HepG2 (cell line): ENCODE data around the gene C20orf204. TPM values are rescaled to one million over a fixed set of nuclear protein-coding genes. Genes with fewer than 3 reads are reported as not detected.

Source experiments
- ARID4A ChIP-seq: sonication (generic); formaldehyde crosslinking; IDR thresholded peaks from 2 replicates; pipeline ENCODE4 v1.5.0; 2020; ENCODE audit warnings: mild to moderate bottlenecking, missing genetic modification reagents, borderline replicate concordance
- ATAD3A ChIP-seq: sonication (generic); formaldehyde crosslinking; IDR thresholded peaks from 2 replicates; pipeline ENCODE4 v1.4.0; 2020; ENCODE audit warnings: missing genetic modification reagents
- CCDC6 ChIP-seq: sonication (generic); formaldehyde crosslinking; IDR thresholded peaks from 2 replicates; pipeline ENCODE4 v1.8.1; 2022; ENCODE audit warnings: mild to moderate bottlenecking, missing genetic modification reagents, moderate library complexity
- CHD2 ChIP-seq: IDR thresholded peaks from 2 replicates; pipeline ENCODE4 v1.6.1; 2011; ENCODE audit warnings: low read depth, low read length, improper control_type of control experiment
- DPF2 ChIP-seq: sonication (generic); formaldehyde crosslinking; IDR thresholded peaks from 2 replicates; pipeline ENCODE4 v1.4.0; 2020; ENCODE audit warnings: mild to moderate bottlenecking, low read depth, missing genetic modification reagents, borderline replicate concordance
- ETS1 ChIP-seq: sonication (generic); formaldehyde crosslinking; IDR thresholded peaks from 2 replicates; pipeline ENCODE4 v1.4.0; 2020; ENCODE audit warnings: missing genetic modification reagents
- GTF2F1 ChIP-seq: fragments of 150-350 bp; IDR thresholded peaks from 2 replicates; pipeline ENCODE4 v1.6.1; 2014; ENCODE audit warnings: low read length
- MED8 ChIP-seq: sonication (generic); formaldehyde crosslinking; IDR thresholded peaks from 2 replicates; pipeline ENCODE4 v1.8.1; 2023; ENCODE audit warnings: mild to moderate bottlenecking, missing genetic modification reagents; ENCODE audit not compliant: insufficient replicate concordance
- NFYC ChIP-seq: IDR thresholded peaks from 2 replicates; pipeline ENCODE4 v1.6.1; 2016; ENCODE audit warnings: missing genetic modification reagents, missing compliant biosample characterization
- NRL ChIP-seq: sonication (generic); formaldehyde crosslinking; IDR thresholded peaks from 2 replicates; pipeline ENCODE4 v1.5.0; 2020; ENCODE audit warnings: missing genetic modification reagents, mild to moderate bottlenecking, moderate library complexity, borderline replicate concordance
- RFX3 ChIP-seq: IDR thresholded peaks from 2 replicates; pipeline ENCODE4 v1.6.1; 2016; ENCODE audit warnings: missing biosample characterization, missing genetic modification reagents
- RNF219 ChIP-seq: sonication (generic); formaldehyde crosslinking; IDR thresholded peaks from 2 replicates; pipeline ENCODE4 v1.5.0; 2020; ENCODE audit warnings: mild to moderate bottlenecking, missing genetic modification reagents
- SMARCE1 ChIP-seq: fragments of 450-650 bp; IDR thresholded peaks from 2 replicates; pipeline ENCODE4 v1.6.1; 2017; ENCODE audit warnings: borderline replicate concordance
- ZBTB4 ChIP-seq: sonication (generic); formaldehyde crosslinking; IDR thresholded peaks from 2 replicates; pipeline ENCODE4 v1.4.0; 2020; ENCODE audit warnings: missing genetic modification reagents, mild to moderate bottlenecking, borderline replicate concordance
- ZEB1 ChIP-seq: IDR thresholded peaks from 2 replicates; pipeline ENCODE4 v1.6.1; 2012; ENCODE audit warnings: mild to moderate bottlenecking, low read depth, inconsistent platforms; ENCODE audit not compliant: insufficient replicate concordance
- ZFP91 ChIP-seq: sonication (generic); formaldehyde crosslinking; IDR thresholded peaks from 2 replicates; pipeline ENCODE4 v1.9.0; 2022; ENCODE audit warnings: missing genetic modification reagents, mild to moderate bottlenecking, borderline replicate concordance
- polyA plus RNA-seq, 8 experiments: library from polyadenylated mRNA; depleted of rRNA in 3 of 8; stranded (reverse) in 7 of 8; unstranded in 1 of 8; fragments of >200 nt; fragmentation: Illumina TruSeq in 4 of 8; extraction: Trizol in 4 of 8; gene quantifications; 2 replicates each; pipeline versions ENCODE4 v1.2.1 to v1.2.3, GENCODE V29; 2011 to 2016; ENCODE audit warnings: low read depth in 4 of 8, missing spikeins in 1 of 8, mixed read lengths in 1 of 8; ENCODE audit not compliant: insufficient read depth in 1 of 8
- total RNA-seq, 5 experiments: library from RNA; depleted of rRNA; stranded (reverse); fragments of >200 nt; fragmentation: Illumina TruSeq; extraction: Trizol; gene quantifications; 2 replicates each; pipeline ENCODE4 v1.2.3, GENCODE V29; 2016; ENCODE audit warnings: low read depth in 1 of 5

The C20orf204 gene
- total and polyA plus RNA-seq, 2 of the 13 experiments (the other 11 are each of a cell fraction or from before 2014, with no cell fraction given) = 22.1 to 80.0 TPM

- TF ChIP-seq RNF219 (CRISPR knock-in tag) (no peak), NFYC (CRISPR knock-in tag) (no peak), ZBTB4 (CRISPR knock-in tag) (no peak), NRL (CRISPR knock-in tag) (0 out of 2 replicates have a peak, but pooled peaks have one; percentile 4), ZFP91 (CRISPR knock-in tag) (no peak), SMARCE1 (no peak), GTF2F1 (no peak), RFX3 (CRISPR knock-in tag) (no peak), ARID4A (CRISPR knock-in tag) (no peak), DPF2 (no peak), ATAD3A (CRISPR knock-in tag) (no peak), ETS1 (CRISPR knock-in tag) (no peak), MED8 (CRISPR knock-in tag) (no peak), CCDC6 (CRISPR knock-in tag) (no peak), CHD2 (peak; percentile 35; the same call in 1 of the 2 replicates), ZEB1 (peak; percentile 7)
These were observed 34.4 kb downstream of the C20orf204 start (continued) for GRCh38 chr20:64070244-64070993.
